Psoas muscle (tissue), 8 donors: Measurements from ENCODE around the gene RAPSN. TPM values are rescaled to one million over a fixed set of nuclear protein-coding genes. Genes with fewer than 3 reads are reported as not detected.

Source experiments
- ATAC-seq, 4 donors: fragments of 200-7000 bp; cut with Tn5 transposase; one replicate each; pipeline ENCODE4 v1.9.1; 2020; ENCODE audit warnings: moderate library complexity in 3 of 4, mild to moderate bottlenecking in 2 of 4
- DNase-seq, 2 donors: peaks; one replicate each; pipeline ENCODE4 v3.0.0-alpha.2; 2020
- H3K27ac ChIP-seq: fragments of 200-600 bp; one replicate; pipeline ENCODE4 v1.8.0; 2022
- H3K27me3 ChIP-seq, 3 donors: fragments of 200-600 bp in 1 of 3; one replicate each; pipeline versions ENCODE4 v1.6.1 to v1.8.0; 2013 to 2022; ENCODE audit warnings: low read length in 2 of 3, mild to moderate bottlenecking in 2 of 3, moderate library complexity in 1 of 3; ENCODE audit not compliant: insufficient read depth in 3 of 3
- H3K36me3 ChIP-seq, 2 donors: fragments of 200-600 bp in 1 of 2; one replicate each; pipeline versions ENCODE4 v1.6.1 to v1.8.0; 2013 to 2022; ENCODE audit warnings: low read depth in 1 of 2, mild to moderate bottlenecking in 1 of 2, moderate library complexity in 1 of 2; ENCODE audit not compliant: insufficient read depth in 1 of 2
- H3K4me1 ChIP-seq: fragments of 200-600 bp; one replicate; pipeline ENCODE4 v1.8.0; 2022
- H3K4me3 ChIP-seq: fragments of 200-600 bp; one replicate; pipeline ENCODE4 v1.8.0; 2022; ENCODE audit warnings: mild to moderate bottlenecking
- H3K9me3 ChIP-seq: fragments of 200-600 bp; one replicate; pipeline ENCODE4 v1.8.0; 2022
- WGBS, 3 donors: extraction: QIAGEN DNeasy Blood & Tissue Kit; methylation state at CpG; one replicate each; pipeline versions ENCODE4 v1.1.6 to v1.1.7; 2013; 5-methylcytosine and 5-hydroxymethylcytosine counted together
- intact Hi-C, 2 donors: fragments of 100-400 bp; cut with DNase I; formaldehyde crosslinking; loops; one replicate each; pipeline versions ENCODE4 v1.11.0 to v1.14.2; 2022
- polyA plus RNA-seq, 3 donors: library from polyadenylated mRNA; stranded (reverse); fragments of 200-250 nt; gene quantifications; one replicate each; pipeline ENCODE4 v1.2.3, GENCODE V29; 2013
- total RNA-seq, 4 donors: library from RNA; stranded (reverse); fragmentation: NEBNext Ultra II Directional in 2 of 4; extraction: Animal tissue kit (Norgen Biotek cat#: 25700) in 2 of 4; gene quantifications; one replicate each; pipeline versions ENCODE4 v1.2.1 to v1.2.4, GENCODE V29; 2021 to 2023
- TF ChIP-seq, protein P1 (sequence below): fragments of 200-600 bp; IDR thresholded peaks from one replicate; pipeline ENCODE4 v1.8.0; 2022; ENCODE audit warnings: antibody characterized with exemption
- donor health status: healthy with polysubstance abuse.
- donor health status: DM: no; HTN: no; CAD: no; lungs with moderate emphysema.
- donor health status: Bipolar disorder and iron deficiency.
- donor health status: healthy.
- donor health status: DM: yes; HTN: yes; CAD: no.
- donor health status: DM: no; HTN: no; CAD: no.
- donor health status: DM: no; HTN: no; CAD: no.
- donor health status: DM: yes; HTN: yes; CAD: no.

The RAPSN gene
- total and polyA plus RNA-seq, 7 donors: 37.6 to 90.6 (median 58.7) TPM

DNA sequence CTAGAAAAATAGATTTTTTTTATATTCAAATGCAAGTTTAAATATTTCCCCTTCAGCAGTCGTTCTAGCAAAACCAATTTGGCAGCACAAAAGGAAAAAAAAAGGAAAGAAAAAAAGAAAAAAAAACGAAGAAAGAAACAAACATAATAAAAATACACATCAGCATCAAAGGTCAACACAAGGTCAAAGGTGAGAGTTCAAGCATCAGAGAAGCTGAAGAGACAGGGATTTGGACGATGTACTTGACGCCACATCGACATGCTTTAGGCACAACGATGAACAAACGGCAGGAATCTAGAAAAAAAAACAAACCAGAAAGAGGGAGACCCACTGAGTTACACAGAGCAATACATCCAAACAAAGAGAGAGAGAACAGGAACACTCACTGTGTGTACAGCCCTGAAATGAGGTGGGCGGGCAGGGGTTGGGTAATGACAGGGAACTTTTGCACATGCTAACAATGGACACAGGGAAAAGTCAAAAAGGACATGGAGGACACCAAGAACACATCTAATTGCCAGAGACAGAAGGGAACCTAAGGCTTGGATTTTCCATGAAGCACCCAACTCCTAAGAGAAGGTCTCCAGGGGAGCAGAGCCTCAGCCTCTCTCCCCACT, 19.8 kb upstream of the RAPSN start:
- TF ChIP-seq, protein P1, sequence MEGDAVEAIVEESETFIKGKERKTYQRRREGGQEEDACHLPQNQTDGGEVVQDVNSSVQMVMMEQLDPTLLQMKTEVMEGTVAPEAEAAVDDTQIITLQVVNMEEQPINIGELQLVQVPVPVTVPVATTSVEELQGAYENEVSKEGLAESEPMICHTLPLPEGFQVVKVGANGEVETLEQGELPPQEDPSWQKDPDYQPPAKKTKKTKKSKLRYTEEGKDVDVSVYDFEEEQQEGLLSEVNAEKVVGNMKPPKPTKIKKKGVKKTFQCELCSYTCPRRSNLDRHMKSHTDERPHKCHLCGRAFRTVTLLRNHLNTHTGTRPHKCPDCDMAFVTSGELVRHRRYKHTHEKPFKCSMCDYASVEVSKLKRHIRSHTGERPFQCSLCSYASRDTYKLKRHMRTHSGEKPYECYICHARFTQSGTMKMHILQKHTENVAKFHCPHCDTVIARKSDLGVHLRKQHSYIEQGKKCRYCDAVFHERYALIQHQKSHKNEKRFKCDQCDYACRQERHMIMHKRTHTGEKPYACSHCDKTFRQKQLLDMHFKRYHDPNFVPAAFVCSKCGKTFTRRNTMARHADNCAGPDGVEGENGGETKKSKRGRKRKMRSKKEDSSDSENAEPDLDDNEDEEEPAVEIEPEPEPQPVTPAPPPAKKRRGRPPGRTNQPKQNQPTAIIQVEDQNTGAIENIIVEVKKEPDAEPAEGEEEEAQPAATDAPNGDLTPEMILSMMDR: no peak
- WGBS, 3 donors: 60 to 68% (median 62%) methylated on average over 8 of the region's 8 CpGs
- Histone ChIP-seq H3K4me3 (no peak overlapping the region), H3K27me3 (no peaks in the 10 kb centered on the region), H3K27ac (no peak overlapping the region), H3K4me1 (peaks cover 7% of the 10 kb centered on the region), H3K9me3 (no peaks in the 10 kb centered on the region), H3K36me3 (peaks cover 20 to 63% of the 10 kb centered on the region in 2 donors)
- peak in 3 of 4 donors; percentile 17 to 52 (median 50) for ATAC-seq
- intact Hi-C loops: no loop called here
- DNase-seq: no peak

DNA sequence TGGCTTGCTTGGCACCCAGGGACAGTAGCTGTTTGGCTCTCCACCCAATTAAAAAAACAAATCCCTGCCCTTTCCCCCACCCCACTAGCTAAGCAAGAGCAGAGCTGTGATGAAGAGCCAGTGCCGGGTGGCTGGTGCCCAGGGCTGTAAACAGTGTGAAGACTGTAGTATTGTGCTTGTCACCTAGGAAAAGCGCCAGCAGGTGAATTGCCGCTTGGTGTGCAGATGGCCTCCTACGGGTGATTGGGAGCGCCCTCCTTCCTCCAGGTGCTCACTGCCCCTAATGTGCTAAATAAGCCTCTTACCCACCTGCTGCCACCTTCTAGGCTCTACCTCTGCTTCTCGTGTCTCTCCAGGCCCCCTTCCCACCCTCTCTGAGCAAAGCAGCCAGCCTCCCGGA, 18.4 kb upstream of the RAPSN start:
- no peaks in the 10 kb centered on the region for H3K27me3 ChIP-seq
- H3K4me1 ChIP-seq: peaks cover 7% of the 10 kb centered on the region
- ATAC-seq (no peak), DNase-seq (no peak)
- intact Hi-C loops: no loop called here
- H3K36me3 ChIP-seq: peaks cover 13 to 53% of the 10 kb centered on the region in 2 donors
- no peaks in the 10 kb centered on the region for H3K9me3 ChIP-seq
- TF ChIP-seq, protein P1: no peak
- H3K27ac ChIP-seq: peak overlapping the region; percentile 38
- WGBS, 3 donors: 82 to 86% (median 83%) methylated on average over 7 of the region's 7 CpGs
- no peak overlapping the region for H3K4me3 ChIP-seq

DNA sequence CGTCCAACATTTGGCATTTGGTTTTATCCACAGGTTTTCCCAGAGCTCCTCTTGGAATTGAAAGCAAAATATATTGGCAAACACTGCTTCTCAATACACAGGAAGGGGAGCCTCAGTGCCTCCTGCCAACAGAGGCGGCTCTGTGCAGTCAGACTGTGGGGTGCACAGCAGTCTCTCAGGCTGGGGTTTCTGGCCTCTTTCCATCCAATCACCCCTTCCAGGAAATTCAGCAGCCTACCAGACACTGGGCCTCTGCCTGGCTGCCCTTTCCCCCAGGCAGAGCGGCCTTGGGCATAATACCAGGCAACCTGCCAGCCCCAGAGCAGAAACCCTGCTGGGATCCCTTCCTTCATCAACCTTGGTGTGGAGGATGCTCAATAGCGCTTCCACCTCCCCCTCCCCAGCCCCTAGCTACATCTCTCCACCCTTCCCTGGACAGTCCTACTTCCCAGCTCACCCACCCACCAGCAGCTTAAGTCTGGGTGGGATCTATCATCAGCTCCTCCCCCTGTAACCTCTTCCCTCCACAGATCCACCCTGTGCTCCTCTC, 17.8 kb upstream of the RAPSN start:
- TF ChIP-seq, protein P1: no peak
- WGBS, 3 donors: 35 to 44% (median 38%) methylated on average over 4 of the region's 4 CpGs
- DNase-seq: peak; percentile 33 to 60
- intact Hi-C loops: no loop called here
- peak in 3 of 4 donors; percentile 10 to 30 (median 16) for ATAC-seq
- Histone ChIP-seq H3K9me3 (no peaks in the 10 kb centered on the region), H3K27me3 (no peaks in the 10 kb centered on the region), H3K4me1 (peaks cover 7% of the 10 kb centered on the region), H3K4me3 (no peak overlapping the region), H3K27ac (peak overlapping the region; percentile 38), H3K36me3 (peaks cover 10 to 47% of the 10 kb centered on the region in 2 donors)

- no peak for ATAC-seq
- WGBS, 3 donors: 35 to 53% (median 44%) methylated on average over 5 of the region's 5 CpGs
Observed at GRCh38 chr11:47466201-47466600, 17.3 kb upstream of the RAPSN start.

More at GRCh38 chr11:47466201-47466600, 17.3 kb upstream of the RAPSN start:
- TF ChIP-seq, protein P1: no peak
- H3K4me1 ChIP-seq: peaks cover 7% of the 10 kb centered on the region
- intact Hi-C loops: no loop called here
- no peaks in the 10 kb centered on the region for H3K27me3 ChIP-seq
- H3K4me3 ChIP-seq: no peak overlapping the region
- no peak for DNase-seq
- H3K9me3 ChIP-seq: no peaks in the 10 kb centered on the region
- H3K27ac ChIP-seq: peak overlapping the region; percentile 38
- H3K36me3 ChIP-seq: peaks cover 8 to 41% of the 10 kb centered on the region in 2 donors
